ENCODE measurements around the gene UBL4A.

- TF ChIP-seq CTCF (IDR thresholded peaks at IDR 0.05 in 2 of 3, conservative IDR thresholded peaks at IDR 0.05 in 1 of 3; ENCODE audit: insufficient read depth in 2 of 3, low read depth in 1 of 3, low read length in 3 of 3) (no peak), JUND (IDR thresholded peaks at IDR 0.05; ENCODE audit: borderline replicate concordance, low read depth, low read length) (no peak), JUND (tag; IDR thresholded peaks at IDR 0.05; ENCODE audit: borderline replicate concordance, low read depth, low read length) (no peak), PRPF4 (IDR thresholded peaks at IDR 0.05; ENCODE audit: insufficient read depth, low read depth, low read length, poor library complexity, severe bottlenecking) (no peak), ZBTB40 (IDR thresholded peaks at IDR 0.05) (no peak), ZBTB40 (CRISPR knock-in tag; IDR thresholded peaks at IDR 0.05) (no peak), SMC3 (conservative IDR thresholded peaks at IDR 0.05; ENCODE audit: insufficient read depth, low read depth, low read length) (no peak), REST (IDR thresholded peaks at IDR 0.05; ENCODE audit: borderline replicate concordance) (no peak), REST (CRISPR knock-in tag; IDR thresholded peaks at IDR 0.05; ENCODE audit: low read depth) (no peak)
Observed at GRCh38 chrX:154460326-154460725, 26.1 kb downstream of the UBL4A start.
